Measurements from ENCODE around the gene PRPF8.

DNA sequence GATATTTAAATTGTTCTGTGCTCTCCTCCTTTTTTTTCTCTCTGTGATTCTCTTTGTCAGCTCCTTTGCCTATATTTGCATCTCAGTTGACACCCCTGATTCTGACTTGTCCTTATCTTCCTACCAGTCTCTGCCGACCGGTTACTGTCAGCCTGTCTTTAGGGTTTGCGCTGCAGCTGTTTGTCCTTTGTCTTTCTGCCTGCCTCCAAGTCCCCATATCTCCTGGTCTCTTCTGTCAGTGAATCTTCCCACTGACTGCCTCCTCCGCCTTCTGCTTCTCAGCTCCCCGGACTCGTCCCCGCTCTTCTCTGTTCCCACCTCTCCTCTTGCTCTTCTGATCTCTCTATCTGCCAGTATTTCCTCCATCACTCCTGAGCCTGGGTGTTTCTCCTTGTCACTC is 20.3 kb upstream of the PRPF8 start:
- TF ChIP-seq, protein P1, sequence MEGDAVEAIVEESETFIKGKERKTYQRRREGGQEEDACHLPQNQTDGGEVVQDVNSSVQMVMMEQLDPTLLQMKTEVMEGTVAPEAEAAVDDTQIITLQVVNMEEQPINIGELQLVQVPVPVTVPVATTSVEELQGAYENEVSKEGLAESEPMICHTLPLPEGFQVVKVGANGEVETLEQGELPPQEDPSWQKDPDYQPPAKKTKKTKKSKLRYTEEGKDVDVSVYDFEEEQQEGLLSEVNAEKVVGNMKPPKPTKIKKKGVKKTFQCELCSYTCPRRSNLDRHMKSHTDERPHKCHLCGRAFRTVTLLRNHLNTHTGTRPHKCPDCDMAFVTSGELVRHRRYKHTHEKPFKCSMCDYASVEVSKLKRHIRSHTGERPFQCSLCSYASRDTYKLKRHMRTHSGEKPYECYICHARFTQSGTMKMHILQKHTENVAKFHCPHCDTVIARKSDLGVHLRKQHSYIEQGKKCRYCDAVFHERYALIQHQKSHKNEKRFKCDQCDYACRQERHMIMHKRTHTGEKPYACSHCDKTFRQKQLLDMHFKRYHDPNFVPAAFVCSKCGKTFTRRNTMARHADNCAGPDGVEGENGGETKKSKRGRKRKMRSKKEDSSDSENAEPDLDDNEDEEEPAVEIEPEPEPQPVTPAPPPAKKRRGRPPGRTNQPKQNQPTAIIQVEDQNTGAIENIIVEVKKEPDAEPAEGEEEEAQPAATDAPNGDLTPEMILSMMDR (CRISPR knock-in tag; IDR thresholded peaks at IDR 0.05): no peak
- no peak for TF ChIP-seq TSC22D2 (CRISPR knock-in tag; IDR thresholded peaks at IDR 0.05; ENCODE audit: borderline replicate concordance)
- no peak for TF ChIP-seq ATF7 (IDR thresholded peaks at IDR 0.05)
- TF ChIP-seq ATF7 (CRISPR knock-in tag; IDR thresholded peaks at IDR 0.05): no peak
- no peak for TF ChIP-seq TARDBP (CRISPR knock-in tag; IDR thresholded peaks at IDR 0.05)
- no peak for TF ChIP-seq MIER2 (CRISPR knock-in tag; IDR thresholded peaks at IDR 0.05)
- TF ChIP-seq HOXD1 (CRISPR knock-in tag; IDR thresholded peaks at IDR 0.05): no peak
- TF ChIP-seq FIP1L1 (IDR thresholded peaks at IDR 0.05; ENCODE audit: borderline replicate concordance, insufficient read depth, low read depth, low read length): no peak
- TF ChIP-seq EP300 (IDR thresholded peaks at IDR 0.05; ENCODE audit: low read depth in 2 of 2, low read length in 2 of 2): no peak
- TF ChIP-seq EP300 (CRISPR knock-in tag; IDR thresholded peaks at IDR 0.05; ENCODE audit: borderline replicate concordance): no peak
- no peak for TF ChIP-seq RFX5 (IDR thresholded peaks at IDR 0.05; ENCODE audit: low read depth, low read length)
- TF ChIP-seq, protein P2, sequence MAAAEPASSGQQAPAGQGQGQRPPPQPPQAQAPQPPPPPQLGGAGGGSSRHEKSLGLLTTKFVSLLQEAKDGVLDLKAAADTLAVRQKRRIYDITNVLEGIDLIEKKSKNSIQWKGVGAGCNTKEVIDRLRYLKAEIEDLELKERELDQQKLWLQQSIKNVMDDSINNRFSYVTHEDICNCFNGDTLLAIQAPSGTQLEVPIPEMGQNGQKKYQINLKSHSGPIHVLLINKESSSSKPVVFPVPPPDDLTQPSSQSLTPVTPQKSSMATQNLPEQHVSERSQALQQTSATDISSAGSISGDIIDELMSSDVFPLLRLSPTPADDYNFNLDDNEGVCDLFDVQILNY (CRISPR knock-in tag; conservative IDR thresholded peaks at IDR 0.05): no peak
